HCEC 1CT (cell line): ENCODE data around the gene GLCE.

ENCODE experiments used
- DNase-seq: peaks from one replicate; pipeline ENCODE4 v3.0.0-alpha.2; 2017

Gene GLCE

GRCh38 chr15:69209661-69210060 lies 49.2 kb downstream of the GLCE start:
- no peak for DNase-seq

GRCh38 chr15:69210574-69210973 lies 50.1 kb downstream of the GLCE start:
- DNase-seq, result no peak

- DNase-seq, result no peak
These were observed 53.4 kb downstream of the GLCE start for GRCh38 chr15:69213786-69214185.

GRCh38 chr15:69215314-69216035 lies 55.0 kb downstream of the GLCE start:
- no peak for DNase-seq

GRCh38 chr15:69217381-69217780 lies 56.9 kb downstream of the GLCE start:
- DNase-seq, result no peak

GRCh38 chr15:69219690-69220089 lies 59.3 kb downstream of the GLCE start:
- DNase-seq, result no peak

- DNase-seq, result no peak
These were observed 61.6 kb downstream of the GLCE start for GRCh38 chr15:69222002-69222474.

GRCh38 chr15:69223083-69223813 lies 62.8 kb downstream of the GLCE start:
- DNase-seq, result no peak

GRCh38 chr15:69224383-69224782 lies 63.9 kb downstream of the GLCE start:
- DNase-seq, result no peak

- peak; percentile 61 for DNase-seq
These were observed 65.1 kb downstream of the GLCE start for GRCh38 chr15:69225355-69226022.

- no peak for DNase-seq
These were observed 65.6 kb downstream of the GLCE start for GRCh38 chr15:69226023-69226355.

GRCh38 chr15:69232144-69232543 lies 71.7 kb downstream of the GLCE start:
- DNase-seq, result peak; percentile 80

GRCh38 chr15:69232765-69233164 lies 72.3 kb downstream of the GLCE start:
- no peak for DNase-seq

GRCh38 chr15:69234676-69235075 lies 74.2 kb downstream of the GLCE start:
- no peak for DNase-seq

- DNase-seq, result no peak
These were observed 76.1 kb downstream of the GLCE start for GRCh38 chr15:69236505-69236904.

- DNase-seq, result no peak
These were observed 77.3 kb downstream of the GLCE start for GRCh38 chr15:69237718-69238117.

- no peak for DNase-seq
These were observed 84.4 kb downstream of the GLCE start for GRCh38 chr15:69244798-69245197.

- peak; percentile 85 for DNase-seq
These were observed 92.7 kb downstream of the GLCE start for GRCh38 chr15:69253156-69253555.

- DNase-seq, result peak; percentile 29
These were observed 105.0 kb downstream of the GLCE start for GRCh38 chr15:69265347-69265955.

GRCh38 chr15:69271217-69271616 lies 110.8 kb downstream of the GLCE start:
- DNase-seq, result no peak

- no peak for DNase-seq
These were observed 111.7 kb downstream of the GLCE start for GRCh38 chr15:69272139-69272538.

- DNase-seq, result no peak
These were observed 112.5 kb downstream of the GLCE start for GRCh38 chr15:69272891-69273290.

GRCh38 chr15:69275074-69275670 lies 114.7 kb downstream of the GLCE start:
- DNase-seq, result no peak
